ENCODE measurements around the gene NFIA. TPM values are rescaled to one million over a fixed set of nuclear protein-coding genes. Genes with fewer than 3 reads are reported as not detected.

NFIA gene
- total and polyA plus RNA-seq, 10 of the 15 experiments (the other 5 are each of a cell fraction or from before 2014, with no cell fraction given), result 0.10 to 0.16 TPM; not detected in 8

- RAD21 ChIA-PET (ENCODE audit: unreplicated experiment), result no interaction called here
- no peaks in the 10 kb centered on the region for H3K9me3 ChIP-seq (replicated peaks; ENCODE audit: control insufficient read depth, insufficient read depth, low read length)
- no peak overlapping the region for H3K27ac ChIP-seq (ENCODE audit: control insufficient read depth, insufficient read depth)
- no peak overlapping the region for H3K4me3 ChIP-seq
- H3K79me2 ChIP-seq (ENCODE audit: control insufficient read depth, insufficient read depth, low read length), result no peaks in the 10 kb centered on the region
- H2AFZ ChIP-seq (ENCODE audit: control insufficient read depth, low read depth, low read length), result no peak overlapping the region
- CTCF ChIA-PET, result no interaction called here
- intact Hi-C loops (cut with micrococcal nuclease; ENCODE audit: unreplicated experiment) (no loop called here), in situ Hi-C loops (cut with MboI) (no loop called here)
- no peak overlapping the region for H3K4me2 ChIP-seq (ENCODE audit: control insufficient read depth, insufficient read depth)
- H3K27me3 ChIP-seq (replicated peaks in 1 of 2; ENCODE audit: control insufficient read depth in 2 of 2, insufficient read depth in 2 of 2, low read length in 1 of 2), result no peaks in the 10 kb centered on the region
- no peak for FAIRE-seq
- no peak for DNase-seq (ENCODE audit: low read depth, low spot score)
- SMC1A ChIA-PET (ENCODE audit: uncharacterized antibody, unreplicated experiment), result interaction anchor here (0.7 kb wide), 1 partner anchor 415 kb away, joined by 3 read pairs; no protein-coding TSS in a partner anchor
- H3K9ac ChIP-seq (ENCODE audit: control insufficient read depth, insufficient read depth, low read length), result no peak overlapping the region
- no peak for ATAC-seq
- no peaks in the 10 kb centered on the region for H3K36me3 ChIP-seq (ENCODE audit: control insufficient read depth in 2 of 2, insufficient read depth in 2 of 2, low read length in 1 of 2)
- BruUV-seq (replicated peaks), result no TSS peak
- H3K4me1 ChIP-seq (ENCODE audit: control insufficient read depth, insufficient read depth, low read length), result no peaks in the 10 kb centered on the region
- no peaks in the 10 kb centered on the region for H4K20me1 ChIP-seq (ENCODE audit: control insufficient read depth, insufficient read depth)
- POLR2A ChIA-PET, result no interaction called here
- TF ChIP-seq RCOR1 (conservative IDR thresholded peaks at IDR 0.05; ENCODE audit: low read depth, low read length), result no peak
- no peak for TF ChIP-seq ZNF687 (IDR thresholded peaks at IDR 0.05)
- no peak for TF ChIP-seq SMARCA5 (IDR thresholded peaks at IDR 0.05)
- TF ChIP-seq POLR2AphosphoS5 (IDR thresholded peaks at IDR 0.05; ENCODE audit: low read length), result no peak
- TF ChIP-seq CTCF (IDR thresholded peaks at IDR 0.05 in 2 of 3, conservative IDR thresholded peaks at IDR 0.05 in 1 of 3; ENCODE audit: control insufficient read depth in 2 of 3, extremely low read depth in 1 of 3, insufficient read depth in 1 of 3, low read depth in 3 of 3, low read length in 3 of 3), result no peak
- TF ChIP-seq SPI1 (IDR thresholded peaks at IDR 0.05; ENCODE audit: borderline replicate concordance, insufficient read depth, low read depth, low read length), result no peak
- no peak for TF ChIP-seq ZZZ3 (IDR thresholded peaks at IDR 0.05; ENCODE audit: control insufficient read depth, insufficient read length, low read depth)
- no peak for TF ChIP-seq CHD4 (IDR thresholded peaks at IDR 0.05)
- no peak for TF ChIP-seq PRDM15 (CRISPR knock-in tag; IDR thresholded peaks at IDR 0.05)
- no peak for TF ChIP-seq ATF7 (IDR thresholded peaks at IDR 0.05; ENCODE audit: low read depth)
- TF ChIP-seq CREM (IDR thresholded peaks at IDR 0.05; ENCODE audit: low read depth), result no peak
- no peak for TF ChIP-seq MXI1 (IDR thresholded peaks at IDR 0.05; ENCODE audit: low read depth, low read length)
- no peak for TF ChIP-seq HDAC6 (IDR thresholded peaks at IDR 0.05; ENCODE audit: unreplicated experiment)
- no peak for TF ChIP-seq IRF3 (IDR thresholded peaks at IDR 0.05)
Observed at GRCh38 chr1:61131716-61132115, 49.4 kb downstream of the NFIA start.

Data from GM12878 (cell line).